ENCODE data around the gene PURA.

- no peak for TF ChIP-seq TOE1 (CRISPR knock-in tag; IDR thresholded peaks at IDR 0.05)
- no peak for TF ChIP-seq SRF (IDR thresholded peaks at IDR 0.05; ENCODE audit: low read depth, low read length)
- TF ChIP-seq JUNB (CRISPR knock-in tag; IDR thresholded peaks at IDR 0.05; ENCODE audit: borderline replicate concordance): no peak
- no peak for TF ChIP-seq NFE2L2 (IDR thresholded peaks at IDR 0.05; ENCODE audit: low read length)
- no peak for TF ChIP-seq POLR2AphosphoS5 (IDR thresholded peaks at IDR 0.05; ENCODE audit: low read depth, low read length)
- TF ChIP-seq ZNF850 (CRISPR knock-in tag; conservative IDR thresholded peaks at IDR 0.05): no peak
- TF ChIP-seq RERE (CRISPR knock-in tag; IDR thresholded peaks at IDR 0.05; ENCODE audit: low read depth): no peak
- no peak for TF ChIP-seq XRCC5 (optimal IDR thresholded peaks at IDR 0.05; ENCODE audit: low read length)
- TF ChIP-seq FOXJ3 (CRISPR knock-in tag; IDR thresholded peaks at IDR 0.05; ENCODE audit: borderline replicate concordance): no peak
- no peak for TF ChIP-seq ELF4 (CRISPR knock-in tag; IDR thresholded peaks at IDR 0.05; ENCODE audit: borderline replicate concordance)
- TF ChIP-seq FOXA1 (IDR thresholded peaks at IDR 0.05): no peak
- TF ChIP-seq FOXA1 (CRISPR knock-in tag; IDR thresholded peaks at IDR 0.05): no peak
- no peak for TF ChIP-seq POLR2A (IDR thresholded peaks at IDR 0.05; ENCODE audit: insufficient read depth in 1 of 2, low read depth in 2 of 2, low read length in 2 of 2)
Measured at GRCh38 chr5:140103154-140103553, 10.8 kb upstream of the PURA start.
